K562 (cell line): ENCODE data around the gene ANXA9.
A peak's percentile ranks its signal among the peaks of the same experiment; 100 is the strongest.

Experiments used
- CXXC5 ChIP-seq: fragments of 250-450 bp; sonication (Bioruptor Pico); IDR thresholded peaks from 2 replicates; pipeline ENCODE4 v1.8.0; 2022; ENCODE audit warnings: inconsistent platforms, mild to moderate bottlenecking, moderate library complexity
- EP300 ChIP-seq: IDR thresholded peaks from 2 replicates; pipeline ENCODE4 v1.6.1; 2012; ENCODE audit warnings: low read length, improper control_type of control experiment
- EZH2 ChIP-seq: IDR thresholded peaks from 2 replicates; pipeline ENCODE4 v1.6.1; 2012; ENCODE audit warnings: low read depth, mild to moderate bottlenecking, inconsistent platforms, low read length, borderline replicate concordance
- POLR2A ChIP-seq: fragments of 450-650 bp; conservative IDR thresholded peaks from 2 replicates; pipeline ENCODE4 v1.6.1; 2016
- TCF7 ChIP-seq: sonication (generic); IDR thresholded peaks from 2 replicates; pipeline ENCODE4 v1.6.1; 2016; ENCODE audit warnings: antibody characterized with exemption, borderline replicate concordance
- TOE1 ChIP-seq, 2 experiments: fragments of 450-650 bp in 1 of 2; sonication (generic) in 1 of 2; formaldehyde crosslinking in 1 of 2; IDR thresholded peaks; 2 replicates each; pipeline versions ENCODE4 v1.7.1 to v1.8.0; 2016 to 2022; ENCODE audit warnings: borderline replicate concordance in 2 of 2, mild to moderate bottlenecking in 2 of 2, antibody characterized with exemption in 1 of 2, inconsistent platforms in 1 of 2, low read depth in 1 of 2, missing genetic modification reagents in 1 of 2, moderate library complexity in 1 of 2
- ZNF140 ChIP-seq: fragments of 250-450 bp; sonication (Bioruptor Pico); IDR thresholded peaks from 2 replicates; pipeline ENCODE4 v1.8.0; 2021; ENCODE audit warnings: moderate library complexity, mild to moderate bottlenecking, inconsistent platforms

DNA sequence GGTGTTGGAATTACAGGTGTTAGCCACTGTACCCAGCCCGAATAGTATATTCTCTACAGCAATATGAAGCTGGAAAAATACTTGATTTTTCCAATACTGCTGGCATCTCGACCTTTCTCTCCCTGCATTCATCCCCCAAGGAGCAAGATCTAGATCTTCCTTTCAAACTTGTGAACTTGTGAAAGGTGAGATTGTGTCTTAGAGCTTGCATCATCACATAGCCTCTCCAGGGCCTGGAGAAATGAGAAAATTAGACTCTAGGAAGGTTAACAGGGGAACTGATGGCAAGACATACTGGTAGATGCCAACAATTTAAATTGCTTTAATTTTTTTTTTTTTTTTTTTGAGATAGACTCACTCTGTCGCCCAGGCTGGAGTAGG is 28.2 kb downstream of the ANXA9 start:
- TF ChIP-seq ZNF140 (CRISPR knock-in tag) (no peak), CXXC5 (no peak; the same call in 1 of the 2 replicates), TOE1 (IDR thresholded peaks at IDR 0.05; ENCODE audit: borderline replicate concordance) (no peak), TOE1 (CRISPR knock-in tag; IDR thresholded peaks at IDR 0.05; ENCODE audit: borderline replicate concordance, low read depth) (no peak), POLR2A (no peak), TCF7 (no peak), EP300 (peak; percentile 49; the same call in 1 of the 2 replicates), EZH2 (no peak)
